Omental fat pad (tissue), 4 donors: ENCODE measurements around the gene TNFRSF19. TPM values are rescaled to one million over a fixed set of nuclear protein-coding genes. Genes with fewer than 3 reads are reported as not detected.
A peak's percentile ranks its signal among the peaks of the same experiment; 100 is the strongest.

Source experiments
- ATAC-seq: fragments of 150-250 bp; one replicate; pipeline ENCODE4 v1.9.1; 2016; ENCODE audit warnings: mild to moderate bottlenecking, moderate library complexity; ENCODE audit not compliant: low FRiP score
- DNase-seq: peaks from one replicate; pipeline ENCODE4 v3.0.0-alpha.2; 2019; ENCODE audit warnings: low spot score
- CTCF ChIP-seq, 3 donors: fragments of 450-650 bp; IDR thresholded peaks; one replicate each; pipeline ENCODE4 v1.5.1; 2016 to 2017; ENCODE audit warnings: antibody characterized with exemption in 3 of 3, mild to moderate bottlenecking in 3 of 3, moderate library complexity in 2 of 3
- total RNA-seq, 4 donors: library from RNA; depleted of rRNA; stranded (reverse); fragments of >200 nt; gene quantifications; one replicate each; pipeline ENCODE4 v1.1.0, GENCODE V29; 2016

Gene TNFRSF19
- total RNA-seq, 4 donors from 2014 or later, result 1.3 to 6.5 (median 2.8) TPM

- TF ChIP-seq CTCF (IDR thresholded peaks at IDR 0.05), result no peak
- DNase-seq (no peak), ATAC-seq (no peak)
These were observed 12.5 kb upstream of the TNFRSF19 start for GRCh38 chr13:23557733-23558132.

GRCh38 chr13:23558675-23559536 is 11.3 kb upstream of the TNFRSF19 start:
- no peak for TF ChIP-seq CTCF (IDR thresholded peaks at IDR 0.05)
- peak; percentile 96 for ATAC-seq
- DNase-seq, result no peak

- no peak for DNase-seq
- ATAC-seq, result no peak
- TF ChIP-seq CTCF (IDR thresholded peaks at IDR 0.05), result no peak
These were observed 9.6 kb upstream of the TNFRSF19 start for GRCh38 chr13:23560571-23561089.

GRCh38 chr13:23561261-23561660 is 9.0 kb upstream of the TNFRSF19 start:
- TF ChIP-seq CTCF (IDR thresholded peaks at IDR 0.05), result no peak
- ATAC-seq (no peak), DNase-seq (no peak)

GRCh38 chr13:23563085-23563845 is 6.9 kb upstream of the TNFRSF19 start:
- DNase-seq (no peak), ATAC-seq (no peak)
- no peak for TF ChIP-seq CTCF (IDR thresholded peaks at IDR 0.05)

- no peak for DNase-seq
- no peak for TF ChIP-seq CTCF (IDR thresholded peaks at IDR 0.05)
- ATAC-seq, result no peak
These were observed 2.2 kb upstream of the TNFRSF19 start for GRCh38 chr13:23567906-23568460.
